ENCODE data around the gene BRMS1L. TPM values are rescaled to one million over a fixed set of nuclear protein-coding genes. Genes with fewer than 3 reads are reported as not detected.
"Not testable (repeated sequence)": the region's sequence is repeated elsewhere in the genome, so short reads cannot be mapped to it uniquely, and the experiment has no call there.

Gene BRMS1L
- polyA plus RNA-seq, 4 donors = 2.7 to 9.0 (median 4.3) TPM

DNA sequence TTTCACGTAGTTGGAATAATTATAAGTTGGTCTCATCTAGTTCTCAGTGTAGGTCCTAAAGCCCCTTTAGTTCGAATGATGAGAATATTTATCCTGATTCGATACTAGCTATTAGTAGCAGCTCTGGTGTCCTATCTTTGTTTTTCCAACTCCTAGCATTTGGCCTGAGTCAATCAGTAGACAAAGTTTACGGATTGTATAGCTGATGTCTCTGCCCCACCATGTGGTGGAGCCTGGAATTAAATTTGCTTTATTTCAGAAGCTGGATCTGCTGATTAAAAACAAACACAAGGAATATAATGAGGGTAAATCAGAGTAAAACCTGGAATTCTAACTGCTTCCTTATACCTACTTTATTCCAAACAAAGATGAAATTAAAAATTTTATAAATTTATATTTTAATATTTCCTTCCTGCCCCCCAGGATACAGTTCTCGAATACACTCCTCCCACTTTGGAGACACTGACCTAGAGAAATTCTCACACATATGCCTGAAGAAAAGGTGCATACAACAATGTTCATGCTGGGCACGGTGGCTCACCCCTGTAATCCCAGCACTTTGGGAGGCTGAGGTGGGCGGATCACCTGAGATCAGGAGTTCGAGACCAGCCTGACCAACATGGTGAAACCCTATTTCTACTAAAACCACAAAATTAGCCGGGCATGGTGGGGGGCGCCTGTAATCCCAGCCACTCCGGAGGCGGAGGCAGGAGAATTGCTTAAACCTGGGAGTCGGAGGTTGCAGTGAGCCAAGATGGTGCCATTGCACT is 7.6 kb upstream of the BRMS1L start:
- Histone ChIP-seq H3K27ac (ENCODE audit: low read depth in 1 of 3, low read length in 2 of 3) (no peak overlapping the region), H3K9me3 (ENCODE audit: control insufficient read depth in 2 of 2, insufficient read depth in 1 of 2, low read depth in 1 of 2, low read length in 1 of 2) (no peaks in the 10 kb centered on the region), H3K4me3 (ENCODE audit: low read depth in 1 of 3, low read length in 3 of 3) (no peak overlapping the region), H3K36me3 (ENCODE audit: control insufficient read depth in 3 of 3, insufficient read depth in 2 of 3, low read depth in 1 of 3, low read length in 3 of 3) (no peaks in the 10 kb centered on the region), H3K4me1 (ENCODE audit: control insufficient read depth in 3 of 3, insufficient read depth in 2 of 3, low read depth in 1 of 3, low read length in 2 of 3) (no peaks in the 10 kb centered on the region), H3K27me3 (ENCODE audit: control insufficient read depth in 3 of 3, insufficient read depth in 3 of 3, low read length in 3 of 3) (no peaks in the 10 kb centered on the region)
- DNase-seq = peak; percentile 53 to 59
- WGBS, 3 donors = 68 to 71% (median 69%) methylated on average over 13 of the region's 13 CpGs
- no peak for FAIRE-seq

DNA sequence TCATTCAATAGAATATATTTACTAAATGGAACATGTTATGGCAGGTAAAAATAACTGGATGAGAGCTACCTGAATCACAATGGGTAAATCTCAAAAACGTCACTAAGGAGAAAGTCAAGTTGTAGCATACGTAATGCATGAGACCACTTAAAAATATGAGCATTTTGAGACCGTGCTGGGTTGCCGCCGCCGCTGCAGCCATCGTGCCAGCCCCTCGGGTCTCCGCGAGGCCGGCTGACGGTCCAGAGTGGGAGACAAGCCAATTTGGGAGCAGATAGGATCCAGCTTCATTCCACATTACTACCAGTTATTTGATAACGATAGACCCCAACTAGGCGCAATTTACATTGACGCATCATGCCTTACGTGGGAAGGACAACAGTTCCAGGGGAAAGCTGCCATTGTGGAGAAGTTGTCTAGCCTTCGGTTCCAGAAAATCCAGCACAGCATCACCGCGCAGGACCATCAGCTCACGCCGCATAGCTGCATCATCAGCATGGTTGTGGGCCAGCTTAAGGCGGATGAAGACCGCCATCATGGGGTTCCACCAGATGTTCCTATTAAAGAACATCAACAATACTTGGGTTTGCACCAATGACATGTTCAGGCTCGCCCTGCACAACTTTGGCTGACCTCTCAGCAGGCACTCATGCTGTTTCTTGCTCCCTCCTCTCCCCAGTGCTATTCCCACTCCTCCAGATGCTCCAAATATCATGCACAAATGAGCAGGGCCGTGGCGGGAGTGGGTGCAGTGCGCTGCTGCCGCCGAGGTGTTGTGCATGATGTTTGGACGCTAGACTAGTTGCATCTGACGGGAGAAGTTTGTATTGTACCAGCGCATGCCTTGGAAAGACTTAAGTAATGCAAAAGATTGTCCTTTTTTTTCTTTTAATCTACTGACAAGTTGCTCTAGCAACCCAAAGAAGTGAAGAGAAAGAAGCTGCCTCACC is 6.3 kb upstream of the BRMS1L start:
- no peaks in the 10 kb centered on the region for H3K4me1 ChIP-seq (ENCODE audit: control insufficient read depth in 3 of 3, insufficient read depth in 2 of 3, low read depth in 1 of 3, low read length in 2 of 3)
- H3K4me3 ChIP-seq (ENCODE audit: low read depth in 1 of 3, low read length in 3 of 3) = no peak overlapping the region
- DNase-seq = no peak
- no peak overlapping the region for H3K27ac ChIP-seq (ENCODE audit: low read depth in 1 of 3, low read length in 2 of 3)
- 94 to 95% (median 95%) methylated on average over 32 of the region's 32 CpGs for WGBS, 3 donors
- H3K36me3 ChIP-seq (ENCODE audit: control insufficient read depth in 3 of 3, insufficient read depth in 2 of 3, low read depth in 1 of 3, low read length in 3 of 3) = no peaks in the 10 kb centered on the region
- no peaks in the 10 kb centered on the region for H3K9me3 ChIP-seq (ENCODE audit: control insufficient read depth in 2 of 2, insufficient read depth in 1 of 2, low read depth in 1 of 2, low read length in 1 of 2)
- no peak for FAIRE-seq
- no peaks in the 10 kb centered on the region for H3K27me3 ChIP-seq (ENCODE audit: control insufficient read depth in 3 of 3, insufficient read depth in 3 of 3, low read length in 3 of 3)

DNA sequence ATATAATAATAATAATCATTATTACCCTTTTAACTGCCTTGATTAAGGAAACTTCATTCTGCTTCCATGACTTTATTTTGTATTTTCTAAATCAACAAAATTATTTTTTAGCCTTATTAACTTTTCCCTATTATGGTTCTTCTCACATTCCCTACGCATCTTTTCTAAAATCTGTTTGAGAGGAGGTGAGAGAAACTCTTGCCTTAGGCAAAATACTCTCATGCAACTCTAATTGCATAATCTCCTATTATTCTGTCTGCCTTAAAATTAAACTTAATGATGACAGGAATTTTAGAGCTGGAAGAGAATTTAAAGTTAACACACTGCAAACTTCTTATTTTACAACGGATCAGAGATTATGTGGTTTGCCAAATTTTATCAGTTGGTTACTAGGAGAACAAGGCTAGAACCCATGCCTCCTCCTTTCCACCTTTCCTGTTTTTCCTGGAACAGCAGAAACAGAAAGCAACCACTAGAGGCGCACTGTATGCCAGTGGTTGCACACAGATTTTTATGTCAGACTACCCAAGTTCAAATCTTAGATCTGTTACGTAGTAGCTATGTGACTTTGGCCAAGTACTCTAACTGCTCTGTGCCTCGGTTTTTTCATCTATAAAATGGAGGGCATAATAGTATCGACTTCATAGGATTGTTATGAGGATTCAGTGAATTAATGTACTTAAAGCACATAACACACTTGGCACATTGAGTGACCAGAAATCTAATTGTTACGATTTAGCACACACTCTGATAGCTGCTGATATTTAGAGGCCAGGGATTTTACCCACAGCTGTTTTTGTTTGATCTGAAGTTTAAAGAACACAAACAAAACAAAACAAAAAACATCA is 4.3 kb upstream of the BRMS1L start:
- H3K4me3 ChIP-seq (ENCODE audit: low read depth in 1 of 3, low read length in 3 of 3) = no peak overlapping the region
- no peaks in the 10 kb centered on the region for H3K4me1 ChIP-seq (ENCODE audit: control insufficient read depth in 3 of 3, insufficient read depth in 2 of 3, low read depth in 1 of 3, low read length in 2 of 3)
- no peaks in the 10 kb centered on the region for H3K27me3 ChIP-seq (ENCODE audit: control insufficient read depth in 3 of 3, insufficient read depth in 3 of 3, low read length in 3 of 3)
- WGBS, 3 donors = 27 to 30% (median 29%) methylated on average over 7 of the region's 7 CpGs
- H3K36me3 ChIP-seq (ENCODE audit: control insufficient read depth in 3 of 3, insufficient read depth in 2 of 3, low read depth in 1 of 3, low read length in 3 of 3) = no peaks in the 10 kb centered on the region
- DNase-seq (peak; percentile 42 to 43), FAIRE-seq (no peak)
- H3K27ac ChIP-seq (ENCODE audit: low read depth in 1 of 3, low read length in 2 of 3) = no peak overlapping the region
- H3K9me3 ChIP-seq (ENCODE audit: control insufficient read depth in 2 of 2, insufficient read depth in 1 of 2, low read depth in 1 of 2, low read length in 1 of 2) = no peaks in the 10 kb centered on the region

DNA sequence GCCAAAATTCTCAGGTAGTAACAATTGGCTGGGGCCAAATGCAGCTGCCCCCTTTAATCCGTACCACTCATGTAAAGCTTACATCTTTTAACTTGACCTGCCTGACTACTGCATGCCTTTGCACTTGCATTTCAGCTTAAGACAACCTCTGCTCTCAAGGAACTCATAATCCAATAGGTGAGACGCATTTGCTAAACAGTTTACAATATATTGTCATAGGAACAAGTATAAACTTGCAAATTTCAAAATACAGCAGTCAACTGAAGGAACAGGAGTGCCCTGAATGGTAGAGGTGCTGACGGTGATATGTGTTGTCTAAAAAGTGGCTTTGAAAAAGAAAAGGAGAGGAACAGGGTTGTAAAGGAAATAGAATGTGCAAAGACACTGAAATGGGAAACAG is 3.6 kb upstream of the BRMS1L start:
- DNase-seq = no peak
- Histone ChIP-seq H3K4me1 (ENCODE audit: control insufficient read depth in 3 of 3, insufficient read depth in 2 of 3, low read depth in 1 of 3, low read length in 2 of 3) (no peaks in the 10 kb centered on the region), H3K4me3 (ENCODE audit: low read depth in 1 of 3, low read length in 3 of 3) (no peak overlapping the region), H3K27ac (ENCODE audit: low read depth in 1 of 3, low read length in 2 of 3) (no peak overlapping the region), H3K9me3 (ENCODE audit: control insufficient read depth in 2 of 2, insufficient read depth in 1 of 2, low read depth in 1 of 2, low read length in 1 of 2) (no peaks in the 10 kb centered on the region), H3K36me3 (ENCODE audit: control insufficient read depth in 3 of 3, insufficient read depth in 2 of 3, low read depth in 1 of 3, low read length in 3 of 3) (no peaks in the 10 kb centered on the region), H3K27me3 (ENCODE audit: control insufficient read depth in 3 of 3, insufficient read depth in 3 of 3, low read length in 3 of 3) (no peaks in the 10 kb centered on the region)
- no peak for FAIRE-seq
- 76 to 84% (median 81%) methylated on average over 3 of the region's 3 CpGs for WGBS, 3 donors

DNA sequence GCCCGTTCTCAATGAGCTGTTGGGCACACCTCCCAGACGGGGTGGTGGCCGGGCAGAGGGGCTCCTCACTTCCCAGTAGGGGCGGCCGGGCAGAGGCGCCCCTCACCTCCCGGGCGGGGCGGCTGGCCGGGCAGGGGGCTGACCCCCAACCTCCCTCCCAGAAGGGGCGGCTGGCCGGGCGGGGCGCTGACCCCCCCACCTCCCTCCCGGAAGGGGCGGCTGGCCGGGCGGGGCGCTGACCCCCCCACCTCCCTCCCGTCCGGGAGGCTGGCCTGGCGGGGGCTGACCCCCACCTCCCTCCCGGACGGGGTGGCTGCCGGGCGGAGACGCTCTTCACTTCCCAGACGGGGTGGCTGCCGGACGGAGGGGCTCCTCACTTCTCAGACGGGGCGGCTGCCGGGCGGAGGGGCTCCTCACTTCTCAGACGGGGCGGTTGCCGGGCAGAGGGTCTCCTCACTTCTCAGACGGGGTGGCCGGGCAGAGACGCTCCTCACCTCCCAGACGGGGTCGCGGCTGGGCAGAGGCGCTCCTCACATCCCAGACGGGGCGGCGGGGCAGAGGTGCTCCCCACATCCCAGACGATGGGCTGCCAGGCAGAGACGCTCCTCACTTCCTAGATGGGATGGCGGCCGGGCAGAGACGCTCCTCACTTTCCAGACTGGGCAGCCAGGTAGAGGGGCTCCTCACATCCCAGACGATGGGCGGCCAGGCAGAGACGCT is 1.5 kb upstream of the BRMS1L start:
- H3K4me1 ChIP-seq (ENCODE audit: control insufficient read depth in 3 of 3, insufficient read depth in 2 of 3, low read depth in 1 of 3, low read length in 2 of 3); H3K27ac ChIP-seq (ENCODE audit: low read depth in 1 of 3, low read length in 2 of 3); H3K4me3 ChIP-seq (ENCODE audit: low read depth in 1 of 3, low read length in 3 of 3); DNase-seq; FAIRE-seq; H3K36me3 ChIP-seq (ENCODE audit: control insufficient read depth in 3 of 3, insufficient read depth in 2 of 3, low read depth in 1 of 3, low read length in 3 of 3); H3K9me3 ChIP-seq (ENCODE audit: control insufficient read depth in 2 of 2, insufficient read depth in 1 of 2, low read depth in 1 of 2, low read length in 1 of 2); H3K27me3 ChIP-seq (ENCODE audit: control insufficient read depth in 3 of 3, insufficient read depth in 3 of 3, low read length in 3 of 3): not testable (repeated sequence)
- WGBS, 3 donors = 79 to 91% (median 80%) methylated on average over 6 to 43 of the region's 55 CpGs

DNA sequence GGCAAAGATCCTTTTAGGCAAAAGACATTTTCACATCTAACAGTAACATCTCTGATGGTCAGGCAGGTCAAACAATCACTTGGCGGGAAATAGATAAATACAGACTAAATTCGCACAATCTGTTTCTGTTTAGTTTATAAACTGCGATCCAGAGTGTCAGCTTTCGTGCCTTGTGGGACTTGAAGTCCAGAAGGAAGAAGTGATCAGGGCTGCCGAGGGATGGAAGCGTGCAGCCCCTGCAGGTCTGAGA is 245 bp upstream of the BRMS1L start:
- no peak for DNase-seq
- no peaks in the 10 kb centered on the region for H3K9me3 ChIP-seq (ENCODE audit: control insufficient read depth in 2 of 2, insufficient read depth in 1 of 2, low read depth in 1 of 2, low read length in 1 of 2)
- H3K4me3 ChIP-seq (ENCODE audit: low read depth in 1 of 3, low read length in 3 of 3) = peak overlapping the region in 2 of 3 donors; percentile 91 to 96
- H3K36me3 ChIP-seq (ENCODE audit: control insufficient read depth in 3 of 3, insufficient read depth in 2 of 3, low read depth in 1 of 3, low read length in 3 of 3) = no peaks in the 10 kb centered on the region
- H3K4me1 ChIP-seq (ENCODE audit: control insufficient read depth in 3 of 3, insufficient read depth in 2 of 3, low read depth in 1 of 3, low read length in 2 of 3) = no peaks in the 10 kb centered on the region
- no peak for FAIRE-seq
- WGBS, 3 donors = 0% methylated on average over 6 of the region's 6 CpGs
- H3K27ac ChIP-seq (ENCODE audit: low read depth in 1 of 3, low read length in 2 of 3) = peak overlapping the region in 2 of 3 donors; percentile 47 to 99
- H3K27me3 ChIP-seq (ENCODE audit: control insufficient read depth in 3 of 3, insufficient read depth in 3 of 3, low read length in 3 of 3) = no peaks in the 10 kb centered on the region

DNA sequence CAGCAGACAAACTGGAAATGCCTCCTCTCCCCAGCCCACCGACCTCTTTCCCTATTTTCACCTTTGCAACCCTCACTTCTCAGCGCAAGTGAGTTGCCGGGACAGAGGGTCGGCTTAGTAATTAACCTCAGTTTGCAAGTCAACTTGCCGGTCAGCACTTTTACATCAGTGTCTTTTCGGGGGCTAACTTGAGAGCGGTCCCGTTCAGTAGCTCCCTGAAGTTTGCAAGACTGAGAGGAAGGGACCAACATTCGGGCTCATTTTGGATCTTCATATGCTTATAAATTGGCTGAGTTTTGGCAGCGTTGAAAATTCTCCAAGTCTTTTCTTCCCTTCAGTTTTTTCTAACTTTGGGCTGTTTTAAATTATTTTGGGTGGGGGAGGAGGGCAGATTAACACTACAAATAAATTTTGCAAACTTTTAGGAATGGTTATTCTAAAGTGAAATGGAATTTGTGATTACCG is 846 bp downstream of the BRMS1L start:
- FAIRE-seq (no peak), DNase-seq (no peak)
- peak overlapping the region; percentile 77 to 96 (median 91) for H3K4me3 ChIP-seq (ENCODE audit: low read depth in 1 of 3, low read length in 3 of 3)
- WGBS, 3 donors = 1 to 2% (median 2%) methylated on average over 11 of the region's 11 CpGs
- H3K9me3 ChIP-seq (ENCODE audit: control insufficient read depth in 2 of 2, insufficient read depth in 1 of 2, low read depth in 1 of 2, low read length in 1 of 2) = no peaks in the 10 kb centered on the region
- peak overlapping the region in 2 of 3 donors; percentile 15 to 99 for H3K27ac ChIP-seq (ENCODE audit: low read depth in 1 of 3, low read length in 2 of 3)
- peaks cover 0 to 4% (median 0%) of the 10 kb centered on the region in 3 donors for H3K36me3 ChIP-seq (ENCODE audit: control insufficient read depth in 3 of 3, insufficient read depth in 2 of 3, low read depth in 1 of 3, low read length in 3 of 3)
- no peaks in the 10 kb centered on the region for H3K4me1 ChIP-seq (ENCODE audit: control insufficient read depth in 3 of 3, insufficient read depth in 2 of 3, low read depth in 1 of 3, low read length in 2 of 3)
- no peaks in the 10 kb centered on the region for H3K27me3 ChIP-seq (ENCODE audit: control insufficient read depth in 3 of 3, insufficient read depth in 3 of 3, low read length in 3 of 3)

Measured in small intestine (tissue), 7 donors.